Caco-2 (cell line): ENCODE measurements around the gene NFU1. TPM values are rescaled to one million over a fixed set of nuclear protein-coding genes. Genes with fewer than 3 reads are reported as not detected.

Experiments used
- BruUV-seq: library from RNA; stranded (reverse); fragments of 400-500 nt; replicated peaks from 2 replicates; lab custom pipeline; 2021; lab: Mats Ljungman, UMichigan
- CTCF ChIA-PET: fragments of 300-600 bp; sonication (Branson Sonifier 250); formaldehyde crosslinking; loops from one replicate; lab custom pipeline; 2022; ENCODE audit warnings: antibody characterized with exemption; lab: Charles Lee
- POLR2A ChIA-PET: fragments of 300-600 bp; sonication (Branson Sonifier 250); formaldehyde crosslinking; loops from one replicate; lab custom pipeline; 2022; ENCODE audit warnings: antibody characterized with exemption; lab: Charles Lee
- DNase-seq, 2 experiments: peaks; one replicate each; pipeline versions ENCODE4 v3.0.0 to v3.0.0-alpha.2; 2020 to 2022
- H3K27me3 ChIP-seq: replicated peaks from 2 replicates; pipeline ENCODE4 v1.6.0; 2011; ENCODE audit warnings: low read length; ENCODE audit not compliant: control insufficient read depth, insufficient read depth
- H3K36me3 ChIP-seq: 2 replicates; pipeline ENCODE4 v1.5.1; 2011; ENCODE audit warnings: low read length; ENCODE audit not compliant: control insufficient read depth, insufficient read depth
- H3K4me1 ChIP-seq: fragments of 250-450 bp; sonication (Bioruptor Pico); 2 replicates; pipeline ENCODE4 v1.5.1; 2020; ENCODE audit warnings: mild to moderate bottlenecking
- H3K4me3 ChIP-seq: 2 replicates; pipeline ENCODE4 v1.5.1; 2011; ENCODE audit warnings: low read depth, mild to moderate bottlenecking, control low read depth, low read length
- H3K9me3 ChIP-seq: fragments of 250-450 bp; sonication (Bioruptor Pico); 2 replicates; pipeline ENCODE4 v1.5.1; 2020; ENCODE audit warnings: mild to moderate bottlenecking, moderate library complexity
- H3K27ac Mint-ChIP-seq: one replicate; pipeline ENCODE4 v1.8.0; 2022; ENCODE audit warnings: mixed read lengths; ENCODE audit not compliant: unreplicated experiment
- H3K27me3 Mint-ChIP-seq: one replicate; pipeline ENCODE4 v1.8.0; 2022; ENCODE audit warnings: mixed read lengths; ENCODE audit not compliant: insufficient read depth, unreplicated experiment
- H3K36me3 Mint-ChIP-seq: one replicate; pipeline ENCODE4 v1.8.0; 2022; ENCODE audit warnings: mild to moderate bottlenecking, mixed read lengths; ENCODE audit not compliant: insufficient read depth, unreplicated experiment
- H3K4me1 Mint-ChIP-seq: one replicate; pipeline ENCODE4 v1.8.0; 2022; ENCODE audit warnings: low read depth, mixed read lengths; ENCODE audit not compliant: unreplicated experiment
- H3K4me3 Mint-ChIP-seq: one replicate; pipeline ENCODE4 v1.8.0; 2022; ENCODE audit warnings: mild to moderate bottlenecking, moderate library complexity, mixed read lengths; ENCODE audit not compliant: unreplicated experiment
- H3K9me3 Mint-ChIP-seq: one replicate; pipeline ENCODE4 v1.8.0; 2022; ENCODE audit warnings: mixed read lengths; ENCODE audit not compliant: unreplicated experiment
- CTCF ChIP-seq, 2 experiments: fragments of 200-600 bp in 1 of 2; IDR thresholded peaks; 1 replicate in 1 of 2; 2 replicates in 1 of 2; pipeline versions ENCODE4 v1.5.1 to v1.8.0; 2011 to 2022; ENCODE audit warnings: antibody characterized with exemption in 1 of 2, control low read depth in 1 of 2, inconsistent platforms in 1 of 2, low read depth in 1 of 2, low read length in 1 of 2, mild to moderate bottlenecking in 1 of 2, moderate library complexity in 1 of 2; ENCODE audit not compliant: insufficient read depth in 1 of 2, severe bottlenecking in 1 of 2, unreplicated experiment in 1 of 2
- intact Hi-C: fragments of 100-400 bp; cut with micrococcal nuclease; formaldehyde crosslinking; loops from one replicate; pipeline ENCODE4 v1.10.0; 2022; ENCODE audit not compliant: unreplicated experiment
- total RNA-seq: library from RNA; stranded (reverse); gene quantifications from 2 replicates; pipeline ENCODE4 v1.2.3, GENCODE V29; 2022

The NFU1 gene
- total RNA-seq, 1 experiment from 2014 or later = 85.3 TPM

GRCh38 chr2:69466728-69467127 lies 29.5 kb upstream of the NFU1 start:
- Histone ChIP-seq H3K27me3 (no peaks in the 10 kb centered on the region), H3K9me3 (no peaks in the 10 kb centered on the region), H3K4me1 (no peaks in the 10 kb centered on the region), H3K36me3 (no peaks in the 10 kb centered on the region), H3K4me3 (no peak overlapping the region)
- H3K27me3 Mint-ChIP-seq = no peaks in the 10 kb centered on the region
- no peak overlapping the region for H3K27ac Mint-ChIP-seq
- no peak overlapping the region for H3K4me3 Mint-ChIP-seq
- ChIA-PET POLR2A (no interaction called here), CTCF (no interaction called here)
- no peaks in the 10 kb centered on the region for H3K4me1 Mint-ChIP-seq
- no peak for TF ChIP-seq CTCF (IDR thresholded peaks at IDR 0.05; ENCODE audit: insufficient read depth in 1 of 2, low read depth in 1 of 2, low read length in 1 of 2, severe bottlenecking in 1 of 2, unreplicated experiment in 1 of 2)
- no peaks in the 10 kb centered on the region for H3K9me3 Mint-ChIP-seq
- intact Hi-C loops = no loop called here
- peaks cover 17% of the 10 kb centered on the region for H3K36me3 Mint-ChIP-seq
- no peak for DNase-seq
- no TSS peak for BruUV-seq

GRCh38 chr2:69465513-69466456 lies 28.6 kb upstream of the NFU1 start:
- CTCF ChIA-PET = interaction anchor here (0.8 kb wide), 1 partner anchor 100 kb away, joined by 3 read pairs; no protein-coding TSS in a partner anchor
- no peak overlapping the region for H3K4me3 ChIP-seq
- no peaks in the 10 kb centered on the region for H3K9me3 ChIP-seq
- H3K27me3 ChIP-seq = no peaks in the 10 kb centered on the region
- Mint-ChIP-seq H3K4me1 (no peaks in the 10 kb centered on the region), H3K36me3 (peaks cover 22% of the 10 kb centered on the region), H3K9me3 (no peaks in the 10 kb centered on the region), H3K27ac (no peak overlapping the region), H3K27me3 (no peaks in the 10 kb centered on the region), H3K4me3 (no peak overlapping the region)
- no peak for TF ChIP-seq CTCF (IDR thresholded peaks at IDR 0.05; ENCODE audit: insufficient read depth in 1 of 2, low read depth in 1 of 2, low read length in 1 of 2, severe bottlenecking in 1 of 2, unreplicated experiment in 1 of 2)
- H3K4me1 ChIP-seq = no peaks in the 10 kb centered on the region
- DNase-seq = no peak
- BruUV-seq = no TSS peak
- no peaks in the 10 kb centered on the region for H3K36me3 ChIP-seq
- intact Hi-C loops = no loop called here
- POLR2A ChIA-PET = no interaction called here

GRCh38 chr2:69464575-69464974 lies 27.3 kb upstream of the NFU1 start:
- Mint-ChIP-seq H3K4me3 (no peak overlapping the region), H3K4me1 (no peaks in the 10 kb centered on the region), H3K27me3 (no peaks in the 10 kb centered on the region), H3K9me3 (no peaks in the 10 kb centered on the region), H3K27ac (no peak overlapping the region), H3K36me3 (peaks cover 22% of the 10 kb centered on the region)
- no peaks in the 10 kb centered on the region for H3K36me3 ChIP-seq
- no peaks in the 10 kb centered on the region for H3K4me1 ChIP-seq
- DNase-seq = no peak
- no peaks in the 10 kb centered on the region for H3K27me3 ChIP-seq
- ChIA-PET POLR2A (no interaction called here), CTCF (no interaction called here)
- TF ChIP-seq CTCF (IDR thresholded peaks at IDR 0.05; ENCODE audit: insufficient read depth in 1 of 2, low read depth in 1 of 2, low read length in 1 of 2, severe bottlenecking in 1 of 2, unreplicated experiment in 1 of 2) = no peak
- no peaks in the 10 kb centered on the region for H3K9me3 ChIP-seq
- BruUV-seq = no TSS peak
- H3K4me3 ChIP-seq = no peak overlapping the region
- intact Hi-C loops = no loop called here
